Right cardiac atrium (tissue), 5 donors: Measurements from ENCODE around the gene SNX30. TPM values are rescaled to one million over a fixed set of nuclear protein-coding genes. Genes with fewer than 3 reads are reported as not detected.
A peak's percentile ranks its signal among the peaks of the same experiment; 100 is the strongest.

Experiments
- ATAC-seq, 2 donors: fragments of 200-7000 bp; cut with Tn5 transposase; one replicate each; pipeline versions ENCODE4 v1.8.0 to v1.9.1; 2020; ENCODE audit warnings: moderate library complexity in 2 of 2, mild to moderate bottlenecking in 1 of 2
- DNase-seq, 3 donors: peaks; one replicate each; pipeline ENCODE4 v3.0.0-alpha.2; 2020
- H3K27ac ChIP-seq: one replicate; pipeline ENCODE4 v1.5.1; 2013; ENCODE audit warnings: mild to moderate bottlenecking, low read length, control low read depth, moderate library complexity
- H3K27me3 ChIP-seq: one replicate; pipeline ENCODE4 v1.6.1; 2013; ENCODE audit not compliant: control insufficient read depth, insufficient read depth
- H3K4me1 ChIP-seq: one replicate; pipeline ENCODE4 v1.6.1; 2013; ENCODE audit warnings: low read length; ENCODE audit not compliant: control insufficient read depth, insufficient read depth
- H3K4me3 ChIP-seq: one replicate; pipeline ENCODE4 v1.5.1; 2013; ENCODE audit warnings: low read length, control low read depth
- H3K9me3 ChIP-seq: one replicate; pipeline ENCODE4 v1.6.1; 2013; ENCODE audit warnings: low read length; ENCODE audit not compliant: control insufficient read depth
- WGBS: extraction: QIAGEN DNeasy Blood & Tissue Kit; methylation state at CpG from one replicate; pipeline ENCODE4 v1.1.7; 2013; 5-methylcytosine and 5-hydroxymethylcytosine counted together
- intact Hi-C, 4 donors: fragments of 100-400 bp; cut with DNase I; formaldehyde crosslinking; loops; one replicate each; pipeline versions ENCODE4 v1.11.0 to v1.14.0; 2022 to 2023
- polyA plus RNA-seq: library from polyadenylated mRNA; stranded (reverse); fragments of 200-250 nt; gene quantifications from one replicate; pipeline ENCODE4 v1.2.3, GENCODE V29; 2013
- total RNA-seq, 4 donors: library from RNA; stranded (reverse); fragmentation: NEBNext Ultra II Directional; extraction: Animal tissue kit (Norgen Biotek cat#: 25700); gene quantifications; one replicate each; pipeline ENCODE4 v1.2.1, GENCODE V29; 2021
- donor health status: healthy with polysubstance abuse.
- donor health status: DM: no; HTN: yes; CAD: no.
- donor health status: DM: no; HTN: no; CAD: no.
- donor health status: DM: no; HTN: yes; CAD: no; lungs with severe emphysema.
- donor health status: DM: yes; HTN: yes; CAD: no.

Gene SNX30
- total and polyA plus RNA-seq, 5 donors: 1.2 to 4.7 (median 4.6) TPM

DNA sequence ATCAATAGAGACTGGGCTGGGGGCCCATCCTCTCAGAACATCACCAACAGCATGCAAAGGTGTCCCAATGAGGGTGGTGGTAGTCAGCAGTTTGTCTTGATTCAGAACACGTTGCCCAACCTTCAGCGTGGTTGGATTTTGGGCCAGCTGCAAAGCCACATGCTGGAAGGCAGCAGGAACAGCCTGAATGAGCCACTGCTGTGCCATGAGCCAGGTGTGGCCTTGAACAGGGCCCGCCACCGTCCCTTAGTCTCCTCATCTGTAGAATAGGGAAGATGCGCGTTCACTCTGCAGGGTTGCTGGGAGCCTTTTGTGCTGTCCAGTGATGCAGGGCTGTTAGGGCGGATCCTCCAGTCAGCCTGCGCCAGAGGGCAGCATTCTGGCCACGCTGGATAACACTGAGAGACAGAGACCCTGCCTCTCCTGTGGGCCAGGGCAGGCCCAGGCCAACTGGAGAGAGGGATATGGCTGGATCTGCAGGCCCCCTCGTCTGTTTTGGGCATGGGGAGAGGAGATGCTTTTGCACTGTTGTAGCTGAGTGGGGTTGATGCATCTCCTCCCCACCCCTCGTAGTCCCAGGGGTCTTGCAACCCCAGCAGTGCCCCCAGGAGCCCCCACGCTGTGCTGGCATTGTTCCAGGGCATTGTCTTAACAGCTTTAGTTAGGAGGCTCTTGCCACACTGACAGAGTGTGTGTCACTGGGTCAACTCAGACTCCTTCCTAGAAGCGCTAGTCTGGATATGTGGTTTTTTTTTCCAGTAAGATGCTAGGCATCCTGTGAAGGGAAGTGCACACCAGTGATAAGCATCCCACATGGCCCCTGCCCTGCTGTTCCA is 98.0 kb downstream of the SNX30 start:
- no peak overlapping the region for H3K4me3 ChIP-seq
- intact Hi-C loops: loop anchor here in 2 of 4 donors (5.0 kb wide), 1 partner anchor 54 kb away; no protein-coding TSS in a partner anchor
- 83% methylated on average over 13 of the region's 13 CpGs for WGBS

DNA sequence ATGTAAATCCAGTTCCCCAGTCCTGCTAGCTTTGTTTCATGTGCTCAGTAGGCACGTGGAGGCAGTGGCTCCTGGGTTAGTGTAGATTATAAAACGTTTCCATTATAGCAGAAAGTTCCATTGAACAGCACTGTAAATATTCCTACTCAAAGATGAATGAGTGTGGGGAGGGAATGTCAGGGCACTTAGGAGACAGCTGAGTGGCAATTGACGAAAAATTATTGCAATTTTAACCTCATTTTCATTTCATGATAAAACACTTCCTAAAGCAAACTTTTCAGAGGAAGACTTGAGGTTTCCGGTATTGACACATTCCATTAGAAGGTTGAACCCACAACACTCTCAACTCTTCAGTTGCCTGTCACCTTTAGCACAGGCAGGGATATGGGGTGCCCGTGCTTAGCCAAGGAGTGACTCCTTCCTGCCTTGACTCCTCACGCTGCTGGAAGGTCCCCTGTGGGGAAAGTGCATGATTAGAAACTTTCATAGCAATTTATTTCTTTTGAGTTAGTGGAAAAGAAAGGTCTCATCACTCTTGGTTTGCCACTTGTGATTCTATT is 98.9 kb downstream of the SNX30 start:
- Histone ChIP-seq H3K9me3 (no peaks in the 10 kb centered on the region), H3K27ac (no peak overlapping the region), H3K4me1 (no peaks in the 10 kb centered on the region), H3K27me3 (no peaks in the 10 kb centered on the region), H3K4me3 (no peak overlapping the region)
- no peak for ATAC-seq
- WGBS: 72% methylated on average over 6 of the region's 6 CpGs
- intact Hi-C loops: loop anchor here in 2 of 4 donors (5.0 kb wide), 1 partner anchor 53 kb away; no protein-coding TSS in a partner anchor
- DNase-seq: peak in 1 of 3 donors; percentile 2

More for the DNA sequence above, 98.0 kb downstream of the SNX30 start:
- ATAC-seq (peak in 1 of 2 donors; percentile 25), DNase-seq (peak in 1 of 3 donors; percentile 35)
- Histone ChIP-seq H3K27ac (no peak overlapping the region), H3K27me3 (no peaks in the 10 kb centered on the region), H3K4me1 (no peaks in the 10 kb centered on the region), H3K9me3 (no peaks in the 10 kb centered on the region)

DNA sequence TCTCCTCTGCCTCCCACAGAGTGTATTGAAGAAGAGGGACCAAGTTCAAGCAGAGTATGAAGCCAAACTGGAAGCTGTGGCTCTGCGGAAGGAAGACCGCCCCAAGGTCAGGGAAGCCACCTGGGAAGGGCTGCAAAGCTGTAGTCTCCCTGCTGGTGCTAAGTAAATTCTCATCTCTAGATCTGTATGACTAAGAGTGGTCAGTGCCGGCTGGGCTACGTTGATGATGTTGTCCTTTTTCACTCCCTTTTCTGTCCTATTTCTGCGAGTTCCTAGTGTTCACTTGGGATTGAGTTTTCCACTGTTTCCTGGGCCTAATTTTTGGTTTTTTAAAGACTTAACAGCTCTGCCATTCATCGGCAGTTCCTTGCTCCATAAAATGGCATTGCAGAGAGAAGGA is 100.3 kb downstream of the SNX30 start:
- Histone ChIP-seq H3K27ac (no peak overlapping the region), H3K4me3 (no peak overlapping the region), H3K4me1 (no peaks in the 10 kb centered on the region), H3K27me3 (no peaks in the 10 kb centered on the region), H3K9me3 (no peaks in the 10 kb centered on the region)
- 98% methylated on average over 6 of the region's 6 CpGs for WGBS
- intact Hi-C loops: no loop called here
- ATAC-seq (no peak), DNase-seq (no peak)

DNA sequence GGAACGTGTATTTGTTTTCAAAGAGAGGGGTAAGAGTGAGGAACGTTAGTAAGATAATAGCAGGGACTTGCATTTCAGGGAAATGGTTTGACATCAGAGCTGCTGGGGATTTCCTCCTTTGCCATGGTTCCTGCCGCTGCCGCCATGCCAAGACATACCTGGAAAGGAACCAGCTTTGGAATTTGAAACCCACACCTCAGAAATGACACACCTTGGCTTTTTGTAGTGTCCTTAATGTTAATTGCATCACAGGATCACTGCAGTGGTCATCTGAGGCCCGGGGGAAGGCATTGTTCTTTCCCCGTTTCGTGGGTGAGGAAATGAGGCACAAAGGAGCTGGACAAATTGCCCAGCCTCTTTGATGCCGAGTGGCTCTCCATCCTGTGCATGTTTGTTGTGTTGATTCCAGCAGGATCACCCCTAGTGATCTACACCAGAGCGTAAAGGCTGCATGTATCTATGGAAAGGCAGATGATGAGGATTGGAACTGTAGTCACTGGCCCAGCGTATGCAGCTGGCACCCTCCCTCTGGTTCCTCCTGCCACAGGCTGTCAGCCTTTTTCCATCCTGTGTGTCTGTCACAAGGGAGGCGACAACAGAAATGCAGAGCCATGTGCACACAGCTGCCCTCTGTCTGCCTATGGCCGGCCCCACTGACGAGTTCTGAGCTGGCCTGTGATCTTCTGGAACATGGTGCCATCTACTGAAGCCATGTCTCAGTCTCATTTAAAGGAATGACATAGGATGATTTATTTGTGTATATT is 102.4 kb downstream of the SNX30 start:
- 63% methylated on average over 13 of the region's 13 CpGs for WGBS
- Histone ChIP-seq H3K4me3 (no peak overlapping the region), H3K9me3 (no peaks in the 10 kb centered on the region), H3K27me3 (no peaks in the 10 kb centered on the region), H3K4me1 (no peaks in the 10 kb centered on the region), H3K27ac (no peak overlapping the region)
- intact Hi-C loops: no loop called here
- ATAC-seq (no peak), DNase-seq (no peak)

DNA sequence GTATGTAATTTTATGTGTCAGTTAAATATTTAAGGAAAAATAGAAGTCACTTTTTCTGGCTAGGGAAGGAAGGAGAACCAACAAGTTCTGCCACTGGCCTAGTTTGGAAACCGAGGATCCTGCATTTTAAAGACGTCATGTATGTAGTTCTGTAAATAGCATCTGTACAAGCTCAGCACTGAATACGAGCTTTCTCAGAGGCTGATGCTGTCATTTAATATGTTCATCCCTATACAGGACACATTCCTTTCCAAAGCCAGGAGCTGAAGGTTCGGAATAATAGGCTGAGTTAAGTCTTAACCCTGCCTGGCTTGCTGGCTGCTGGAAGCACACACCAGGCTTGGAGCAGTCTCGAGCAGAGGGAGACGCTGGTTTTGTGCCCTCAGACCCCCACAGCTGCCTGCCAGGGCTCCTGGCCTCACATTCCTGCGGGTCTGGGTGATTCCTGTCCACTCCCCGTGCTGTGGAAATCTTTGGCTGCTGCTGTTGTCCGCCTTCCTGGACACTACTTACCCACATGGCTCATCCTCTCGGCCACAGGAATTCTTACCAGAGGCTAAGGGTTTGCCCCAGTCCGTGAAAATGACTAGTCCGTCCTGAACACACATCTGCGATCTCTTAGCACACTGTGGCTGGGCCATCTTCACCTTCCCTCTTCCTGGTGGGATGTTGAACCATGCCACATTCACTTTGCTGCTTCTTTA is 103.5 kb downstream of the SNX30 start:
- intact Hi-C loops: no loop called here
- no peaks in the 10 kb centered on the region for H3K27me3 ChIP-seq
- H3K4me3 ChIP-seq: no peak overlapping the region
- H3K4me1 ChIP-seq: no peaks in the 10 kb centered on the region
- DNase-seq (no peak), ATAC-seq (no peak)
- no peak overlapping the region for H3K27ac ChIP-seq
- H3K9me3 ChIP-seq: no peaks in the 10 kb centered on the region
- WGBS: 81% methylated on average over 13 of the region's 13 CpGs

DNA sequence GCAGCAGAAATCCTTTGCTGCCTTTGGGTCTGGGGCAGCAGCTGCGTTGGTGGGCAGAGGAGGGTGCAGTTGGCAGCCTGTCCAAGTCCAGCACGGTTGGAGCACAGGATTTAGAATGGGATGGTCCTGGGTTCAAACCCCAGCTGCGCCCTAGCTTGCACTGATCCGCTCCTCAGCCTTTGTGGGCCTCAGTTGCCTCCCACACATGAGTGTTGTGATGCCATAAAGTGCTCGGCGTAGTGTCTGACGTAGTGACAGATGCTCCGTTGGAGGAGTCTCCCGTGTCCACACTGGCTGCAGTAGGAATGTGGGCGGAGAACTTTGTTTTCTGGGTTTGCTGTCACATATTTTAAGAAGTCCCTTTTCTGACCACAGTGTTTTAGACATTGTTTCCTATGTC is 104.1 kb downstream of the SNX30 start:
- Histone ChIP-seq H3K9me3 (no peaks in the 10 kb centered on the region), H3K4me3 (no peak overlapping the region), H3K4me1 (no peaks in the 10 kb centered on the region), H3K27ac (no peak overlapping the region), H3K27me3 (no peaks in the 10 kb centered on the region)
- no peak for DNase-seq
- intact Hi-C loops: no loop called here
- whole genome bisulfite sequencing: 91% methylated on average over 10 of the region's 10 CpGs
- no peak for ATAC-seq

DNA sequence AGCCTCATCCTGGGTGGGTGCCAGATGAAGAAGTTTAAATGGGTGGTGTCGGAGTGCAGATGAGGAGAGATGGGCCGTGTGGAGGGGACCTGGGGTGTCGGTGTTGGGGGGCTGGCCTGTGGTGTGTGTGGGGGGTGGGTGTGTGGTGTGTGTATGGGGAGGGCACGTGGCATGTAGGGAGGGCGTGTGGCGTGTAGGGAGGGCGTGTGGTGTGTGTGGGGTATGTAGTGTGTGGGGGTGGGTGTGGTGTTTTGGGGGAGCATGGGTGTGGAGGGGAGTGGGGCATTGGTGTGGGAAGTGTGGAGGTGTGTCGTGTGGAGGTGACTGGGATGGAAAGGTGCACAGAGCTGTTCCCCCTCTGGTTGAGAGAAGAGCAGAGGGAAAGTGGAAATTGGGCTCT is 105.6 kb downstream of the SNX30 start:
- ATAC-seq: no peak
- no peak for DNase-seq
- intact Hi-C loops: no loop called here
- no peaks in the 10 kb centered on the region for H3K9me3 ChIP-seq
- peaks cover under 1% of the 10 kb centered on the region for H3K4me1 ChIP-seq
- H3K27me3 ChIP-seq: no peaks in the 10 kb centered on the region
- H3K4me3 ChIP-seq: no peak overlapping the region
- WGBS: 96% methylated on average over 8 of the region's 8 CpGs
- no peak overlapping the region for H3K27ac ChIP-seq

DNA sequence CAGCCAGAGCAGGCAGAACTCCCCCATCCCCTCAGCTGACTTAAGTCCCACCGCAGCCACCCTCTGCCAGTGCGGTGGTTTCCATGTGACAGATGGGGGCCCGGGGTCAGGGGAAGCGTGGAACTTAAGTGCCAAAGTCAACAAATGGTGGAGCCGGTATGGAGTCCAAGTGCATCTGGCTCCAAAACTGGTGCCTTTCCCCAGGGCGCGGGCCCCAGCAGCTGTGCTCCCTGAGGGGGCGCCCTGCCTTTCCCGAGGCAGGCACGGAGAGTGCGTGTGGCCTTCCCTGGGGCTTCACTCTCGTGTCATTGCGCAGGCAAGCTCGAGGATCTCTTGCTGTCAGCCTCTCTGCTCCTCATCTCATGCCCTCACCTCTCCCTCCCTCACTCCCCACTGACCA is 106.3 kb downstream of the SNX30 start:
- Histone ChIP-seq H3K4me1 (peaks cover 1% of the 10 kb centered on the region), H3K27ac (no peak overlapping the region), H3K9me3 (no peaks in the 10 kb centered on the region), H3K4me3 (no peak overlapping the region), H3K27me3 (no peaks in the 10 kb centered on the region)
- ATAC-seq (no peak), DNase-seq (no peak)
- WGBS: 71% methylated on average over 14 of the region's 14 CpGs
- intact Hi-C loops: no loop called here

DNA sequence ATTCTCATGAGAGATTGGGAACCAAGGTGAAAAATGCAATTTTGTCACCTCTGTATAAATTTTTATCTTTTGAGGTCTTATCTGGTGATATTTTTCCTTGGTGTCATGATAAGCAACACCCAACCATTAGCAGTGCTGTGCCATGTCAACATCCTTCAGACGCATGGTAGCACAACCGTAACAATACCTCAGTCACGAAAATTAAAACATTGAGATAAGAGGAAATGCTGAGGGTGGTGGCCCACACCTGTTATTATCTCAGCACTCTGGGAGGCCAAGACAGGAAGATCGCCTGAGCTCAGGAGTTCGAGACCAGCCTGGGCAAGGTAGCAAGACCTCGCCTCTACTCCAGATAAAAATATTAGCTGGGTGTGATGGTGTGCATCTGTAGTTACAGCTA is 107.4 kb downstream of the SNX30 start:
- no peaks in the 10 kb centered on the region for H3K9me3 ChIP-seq
- H3K27me3 ChIP-seq: no peaks in the 10 kb centered on the region
- 93% methylated on average over 6 of the region's 6 CpGs for WGBS
- ATAC-seq (no peak), DNase-seq (no peak)
- intact Hi-C loops: no loop called here
- no peak overlapping the region for H3K4me3 ChIP-seq
- H3K4me1 ChIP-seq: peaks cover 1% of the 10 kb centered on the region
- no peak overlapping the region for H3K27ac ChIP-seq

DNA sequence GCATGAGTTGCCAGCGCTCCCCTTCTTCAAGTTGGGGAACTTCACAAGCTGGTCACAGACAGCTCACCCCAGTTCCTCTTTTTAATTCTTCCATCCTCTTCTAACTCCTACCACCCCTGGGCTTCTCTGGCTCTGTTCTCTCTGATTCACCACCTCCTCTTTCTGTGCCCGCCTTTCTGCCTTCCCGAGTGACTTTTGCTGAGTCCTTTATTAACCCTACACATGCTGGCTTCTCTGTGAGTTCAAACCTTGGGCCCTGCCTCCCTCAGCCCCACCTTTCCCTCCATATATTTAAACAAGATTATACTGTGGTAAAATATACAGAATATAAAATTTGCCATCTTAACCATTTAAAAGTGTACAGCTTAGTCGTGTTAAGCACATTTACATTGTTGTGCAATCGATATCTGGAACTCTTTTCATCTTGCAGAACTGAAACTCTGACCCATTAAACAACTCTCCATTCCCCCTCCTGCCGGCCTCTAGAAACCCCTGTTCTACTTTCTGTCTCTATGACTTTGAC is 108.1 kb downstream of the SNX30 start:
- H3K9me3 ChIP-seq: no peaks in the 10 kb centered on the region
- DNase-seq (no peak), ATAC-seq (peak; percentile 43 to 46)
- intact Hi-C loops: no loop called here
- no peak overlapping the region for H3K27ac ChIP-seq
- no peaks in the 10 kb centered on the region for H3K27me3 ChIP-seq
- peaks cover 1% of the 10 kb centered on the region for H3K4me1 ChIP-seq
- WGBS: 67% methylated on average over 6 of the region's 6 CpGs
- no peak overlapping the region for H3K4me3 ChIP-seq
